A549 (cell line): Measurements from ENCODE around the gene CENPV. TPM values are rescaled to one million over a fixed set of nuclear protein-coding genes. Genes with fewer than 3 reads are reported as not detected.
A peak's percentile ranks its signal among the peaks of the same experiment; 100 is the strongest.

Source experiments
- ATAC-seq, 2 experiments: fragments of 200-7000 bp in 1 of 2; fragments of >200 bp in 1 of 2; cut with Nextera tagmentation in 1 of 2; cut with Tn5 transposase in 1 of 2; 3 replicates each; pipeline versions ENCODE4 v1.8.0 to v1.9.1; 2018 to 2020; ENCODE audit warnings: mild to moderate bottlenecking in 1 of 2, moderate library complexity in 1 of 2
- CTCF ChIA-PET: fragments of 300-600 bp; sonication (Branson Sonifier 250); formaldehyde crosslinking; extraction: SDS; loops from one replicate; lab custom pipeline; 2021; ENCODE audit warnings: antibody characterized with exemption, inconsistent platforms; lab: Yijun Ruan, JAX
- POLR2A ChIA-PET: fragments of 350-600 bp; formaldehyde crosslinking; extraction: SDS; loops from one replicate; lab custom pipeline; 2021; ENCODE audit warnings: antibody characterized with exemption, inconsistent platforms; lab: Yijun Ruan, JAX
- DNase-seq, 2 experiments: peaks; one replicate each; pipeline versions ENCODE4 v3.0.0 to v3.0.0-alpha.2; 2011 to 2016; ENCODE audit warnings: low read depth in 1 of 2, low spot score in 1 of 2
- FAIRE-seq: peaks from 2 replicates; lab custom pipeline; 2011; peaks lifted over from hg19 to GRCh38; lab: Jason Lieb, UNC
- H3K27ac ChIP-seq, 2 experiments: fragments of >200 bp; sonication (Bioruptor Twin); formaldehyde crosslinking; 3 replicates each; pipeline ENCODE4 v1.5.1; 2016 to 2017
- H3K4me1 ChIP-seq: fragments of >200 bp; sonication (Bioruptor Twin); formaldehyde crosslinking; 3 replicates; pipeline ENCODE4 v1.6.1; 2016
- H3K4me2 ChIP-seq: fragments of >200 bp; sonication (Bioruptor Twin); formaldehyde crosslinking; 3 replicates; pipeline ENCODE4 v1.6.1; 2016
- H3K4me3 ChIP-seq: fragments of >200 bp; sonication (Bioruptor Twin); formaldehyde crosslinking; 3 replicates; pipeline ENCODE4 v1.5.1; 2016
- H3K9me3 ChIP-seq: fragments of >200 bp; sonication (Bioruptor Twin); formaldehyde crosslinking; 3 replicates; pipeline ENCODE4 v1.6.1; 2016
- BCL3 ChIP-seq: fragments of >200 bp; sonication (Bioruptor Twin); formaldehyde crosslinking; IDR thresholded peaks from 3 replicates; pipeline ENCODE4 v1.6.1; 2016
- BHLHE40 ChIP-seq: IDR thresholded peaks from 2 replicates; pipeline ENCODE4 v1.6.1; 2012; ENCODE audit warnings: low read depth, low read length, inconsistent platforms
- CHD4 ChIP-seq: fragments of 200-600 bp; sonication (generic); IDR thresholded peaks from 2 replicates; pipeline ENCODE4 v1.6.1; 2016; ENCODE audit warnings: antibody characterized with exemption, mild to moderate bottlenecking, borderline replicate concordance
- CTCF ChIP-seq: fragments of >200 bp; sonication (Bioruptor Twin); formaldehyde crosslinking; IDR thresholded peaks from 3 replicates; pipeline ENCODE4 v1.5.1; 2016
- E2F6 ChIP-seq: IDR thresholded peaks from 2 replicates; pipeline ENCODE4 v1.6.1; 2012; ENCODE audit warnings: low read depth, borderline replicate concordance
- EHMT2 ChIP-seq: fragments of 200-600 bp; sonication (generic); IDR thresholded peaks from 2 replicates; pipeline ENCODE4 v1.6.1; 2016; ENCODE audit warnings: antibody characterized with exemption, low read depth, mild to moderate bottlenecking, moderate library complexity
- ELK1 ChIP-seq: fragments of 150-350 bp; IDR thresholded peaks from 2 replicates; pipeline ENCODE4 v1.6.1; 2014; ENCODE audit warnings: low read depth, mild to moderate bottlenecking, low read length
- EP300 ChIP-seq, 2 experiments: fragments of >200 bp; sonication (Bioruptor Twin); formaldehyde crosslinking; IDR thresholded peaks; 2 replicates in 1 of 2; 3 replicates in 1 of 2; pipeline ENCODE4 v1.6.1; 2016 to 2017
- FOSL2 ChIP-seq, 2 experiments: fragments of 450-650 bp in 1 of 2; fragments of >200 bp in 1 of 2; sonication (Bioruptor Twin) in 1 of 2; formaldehyde crosslinking; IDR thresholded peaks; 2 replicates each; pipeline versions ENCODE4 v1.5.0 to v1.6.1; 2016 to 2020; ENCODE audit warnings: mild to moderate bottlenecking in 1 of 2, moderate library complexity in 1 of 2
- GATA3 ChIP-seq: IDR thresholded peaks from 2 replicates; pipeline ENCODE4 v1.6.1; 2012; ENCODE audit warnings: borderline replicate concordance
- HDAC2 ChIP-seq: fragments of 200-600 bp; sonication (generic); IDR thresholded peaks from 2 replicates; pipeline ENCODE4 v1.6.1; 2016
- HES2 ChIP-seq: fragments of >200 bp; sonication (Bioruptor Twin); formaldehyde crosslinking; IDR thresholded peaks from 2 replicates; pipeline ENCODE4 v1.6.1; 2016
- HEYL ChIP-seq: fragments of 250-450 bp; sonication (Bioruptor Pico); IDR thresholded peaks from 2 replicates; pipeline ENCODE4 v1.8.0; 2021; ENCODE audit warnings: mild to moderate bottlenecking, moderate library complexity
- HOXA7 ChIP-seq: fragments of 250-450 bp; sonication (Bioruptor Pico); IDR thresholded peaks from 2 replicates; pipeline ENCODE4 v1.5.0; 2020; ENCODE audit warnings: mild to moderate bottlenecking, moderate library complexity
- HOXB13 ChIP-seq: fragments of 250-450 bp; sonication (Bioruptor Pico); IDR thresholded peaks from 2 replicates; pipeline ENCODE4 v1.5.0; 2020; ENCODE audit warnings: low read depth, mild to moderate bottlenecking, moderate library complexity
- JUNB ChIP-seq: fragments of >200 bp; sonication (Bioruptor Twin); formaldehyde crosslinking; IDR thresholded peaks from 2 replicates; pipeline ENCODE4 v1.6.1; 2016
- MAFK ChIP-seq: fragments of 450-650 bp; IDR thresholded peaks from 2 replicates; pipeline ENCODE4 v1.6.1; 2014; ENCODE audit not compliant: partially characterized antibody
- MAX ChIP-seq: IDR thresholded peaks from 2 replicates; pipeline ENCODE4 v1.6.1; 2012
- MYC ChIP-seq: IDR thresholded peaks from 2 replicates; pipeline ENCODE4 v1.6.1; 2012; ENCODE audit warnings: mild to moderate bottlenecking, inconsistent platforms, low read length, improper control_type of control experiment, borderline replicate concordance
- NFE2L2 ChIP-seq: fragments of 150-350 bp; conservative IDR thresholded peaks from 2 replicates; pipeline ENCODE4 v1.6.1; 2014; ENCODE audit warnings: low read length
- NPAS2 ChIP-seq: fragments of 250-450 bp; sonication (Bioruptor Pico); IDR thresholded peaks from 2 replicates; pipeline ENCODE4 v1.8.0; 2022; ENCODE audit warnings: mild to moderate bottlenecking, moderate library complexity, borderline replicate concordance
- PHF8 ChIP-seq: fragments of 200-600 bp; sonication (generic); IDR thresholded peaks from 2 replicates; pipeline ENCODE4 v1.6.1; 2016; ENCODE audit warnings: low read depth, mild to moderate bottlenecking, antibody characterized with exemption, moderate library complexity, borderline replicate concordance
- POLR2AphosphoS2 ChIP-seq: conservative IDR thresholded peaks from 2 replicates; pipeline ENCODE4 v1.6.1; 2012; ENCODE audit warnings: low read length, improper control_type of control experiment, inconsistent platforms
- RCOR1 ChIP-seq: fragments of 150-350 bp; IDR thresholded peaks from 2 replicates; pipeline ENCODE4 v1.6.1; 2014; ENCODE audit warnings: antibody characterized with exemption, low read length, low read depth
- REST ChIP-seq: fragments of 200-600 bp; sonication (generic); IDR thresholded peaks from 2 replicates; pipeline ENCODE4 v1.6.1; 2016; ENCODE audit warnings: antibody characterized with exemption, mild to moderate bottlenecking, moderate library complexity
- RNF2 ChIP-seq: fragments of 200-600 bp; sonication (generic); IDR thresholded peaks from 2 replicates; pipeline ENCODE4 v1.6.1; 2016; ENCODE audit warnings: low read depth, mild to moderate bottlenecking, antibody characterized with exemption, moderate library complexity, borderline replicate concordance
- SMC3 ChIP-seq: fragments of >200 bp; sonication (Bioruptor Twin); formaldehyde crosslinking; IDR thresholded peaks from 3 replicates; pipeline ENCODE4 v1.6.1; 2018; ENCODE audit warnings: inconsistent platforms
- ZC3H11A ChIP-seq: fragments of 450-650 bp; IDR thresholded peaks from 2 replicates; pipeline ENCODE4 v1.6.1; 2014; ENCODE audit warnings: antibody characterized with exemption, mild to moderate bottlenecking
- ZNF302 ChIP-seq: fragments of 250-450 bp; sonication (Bioruptor Pico); IDR thresholded peaks from 2 replicates; pipeline ENCODE4 v1.9.0; 2021; ENCODE audit warnings: inconsistent platforms, mild to moderate bottlenecking, moderate library complexity
- WGBS: methylation state at CpG from one replicate; pipeline ENCODE4 v1.1.6; 2017; ENCODE audit errors: missing lambda C conversion rate; 5-methylcytosine and 5-hydroxymethylcytosine counted together
- polyA plus RNA-seq, 4 experiments: library from polyadenylated mRNA; depleted of rRNA in 3 of 4; stranded (reverse); fragments of >200 nt; fragmentation: RNase III in 1 of 4; extraction: RNeasy Plus Mini Kit Qiagen cat#74134 plus additional on column Dnase treatment in 1 of 4; gene quantifications; 2 replicates in 3 of 4; 3 replicates in 1 of 4; pipeline ENCODE4 v1.2.3, GENCODE V29; 2011 to 2017

Gene CENPV
- polyA plus RNA-seq, 2 of the 4 experiments (the other 2 are of a cell fraction), result 112 to 202 TPM

GRCh38 chr17:16380640-16381495, 27.6 kb upstream of the CENPV start, which contains the start of gene UBB:
Gene UBB (plus strand): TSS chr17:16381091. CDS start chr17:16381908, 817 bp downstream.
- 1% methylated on average over 61 of the region's 67 CpGs for WGBS
- Histone ChIP-seq H3K27ac (peak within 1 kb of the TSS; percentile 91 to 95), H3K4me2 (peak within 1 kb of the TSS; percentile 93), H3K4me3 (peak within 1 kb of the TSS; percentile 88), H3K9me3 (no peaks in the 10 kb centered on the region), H3K4me1 (peaks cover 43% of the 10 kb centered on the region)
- FAIRE-seq (no peak), ATAC-seq (peak; percentile 93), DNase-seq (peak; percentile 92 to 100)
- ChIA-PET CTCF (interaction anchor here (0.6 to 10.2 kb wide), 6 partner anchors 17 to 240 kb away, joined by 3 to 132 read pairs (median 6); no protein-coding TSS in a partner anchor), POLR2A (interaction anchor here (0.5 to 2.3 kb wide), 54 partner anchors 10 to 1315 kb away, joined by 3 to 57 read pairs (median 4); partner anchors contain the start of genes CENPV, LRRC75A, NCOR1 and PIGL)
- peak; percentile 91 for TF ChIP-seq HOXA7
- no peak for TF ChIP-seq FOSL2 (IDR thresholded peaks at IDR 0.05)
- TF ChIP-seq FOSL2 (CRISPR knock-in tag; IDR thresholded peaks at IDR 0.05), result peak; percentile 79
- no peak for TF ChIP-seq HDAC2
- TF ChIP-seq GATA3, result peak; percentile 76
- TF ChIP-seq CTCF, result no peak
- no peak for TF ChIP-seq CHD4
- no peak for TF ChIP-seq POLR2AphosphoS2
- peak; percentile 96 for TF ChIP-seq PHF8
- no peak for TF ChIP-seq BHLHE40
- TF ChIP-seq BCL3, result peak; percentile 98
- TF ChIP-seq HEYL (CRISPR knock-in tag), result peak; percentile 47; the same call in 1 of the 2 replicates
- peak; percentile 90 for TF ChIP-seq MAX
- peak; percentile 12 to 56; a peak in 2 of 5 replicates for TF ChIP-seq EP300 (IDR thresholded peaks at IDR 0.05)
- TF ChIP-seq NFE2L2, result no peak
- no peak for TF ChIP-seq ZNF302 (CRISPR knock-in tag)
- TF ChIP-seq JUNB, result no peak
- peak; percentile 68; the same call in 1 of the 2 replicates for TF ChIP-seq HES2
- TF ChIP-seq MAFK, result no peak
- TF ChIP-seq SMC3, result peak; percentile 23
- TF ChIP-seq RNF2, result no peak
- no peak for TF ChIP-seq ELK1
- TF ChIP-seq HOXB13 (CRISPR knock-in tag), result peak; percentile 49; the same call in 1 of the 2 replicates
- TF ChIP-seq MYC, result peak; percentile 54; the same call in 1 of the 2 replicates
- TF ChIP-seq ZC3H11A, result no peak
- TF ChIP-seq NPAS2 (CRISPR knock-in tag), result no peak; the same call in 1 of the 2 replicates
- TF ChIP-seq REST, result peak; percentile 46; the same call in 1 of the 2 replicates
- TF ChIP-seq EHMT2, result no peak
- TF ChIP-seq E2F6, result peak; percentile 69; the same call in 1 of the 2 replicates
- TF ChIP-seq RCOR1, result no peak
